H1 (cell line): ENCODE measurements around the gene JMJD1C.

Source experiments
- ATF2 ChIP-seq: IDR thresholded peaks from 2 replicates; pipeline ENCODE4 v1.6.1; 2012; ENCODE audit warnings: low read length, inconsistent platforms
- CBX5 ChIP-seq: fragments of 300-800, 300-1000 bp; sonication (generic); IDR thresholded peaks from 2 replicates; pipeline ENCODE4 v1.7.1; 2016; ENCODE audit warnings: antibody characterized with exemption, low read length, low read depth
- CHD2 ChIP-seq: IDR thresholded peaks from 2 replicates; pipeline ENCODE4 v1.6.1; 2012; ENCODE audit warnings: low read length, improper control_type of control experiment
- CTCF ChIP-seq, 3 experiments: IDR thresholded peaks; 1 replicate in 2 of 3; 2 replicates in 1 of 3; pipeline versions ENCODE4 v1.5.1 to v1.6.1; 2011; ENCODE audit warnings: low read length in 3 of 3, mild to moderate bottlenecking in 3 of 3, inconsistent platforms in 2 of 3, low read depth in 1 of 3, moderate library complexity in 1 of 3; ENCODE audit not compliant: insufficient read depth in 1 of 3; ENCODE audit errors: control extremely low read depth in 1 of 3
- EGR1 ChIP-seq: IDR thresholded peaks from 2 replicates; pipeline ENCODE4 v1.6.1; 2011; ENCODE audit warnings: low read depth, low read length, borderline replicate concordance
- GABPA ChIP-seq: IDR thresholded peaks from 2 replicates; pipeline ENCODE4 v1.6.1; 2011; ENCODE audit warnings: mild to moderate bottlenecking, low read length, moderate library complexity, borderline replicate concordance; ENCODE audit not compliant: insufficient read depth
- JUND ChIP-seq: IDR thresholded peaks from 2 replicates; pipeline ENCODE4 v1.6.1; 2011; ENCODE audit warnings: mild to moderate bottlenecking, improper control_type of control experiment, low read length
- NRF1 ChIP-seq: IDR thresholded peaks from 2 replicates; pipeline ENCODE4 v1.6.1; 2011; ENCODE audit warnings: mild to moderate bottlenecking, low read depth, low read length, improper control_type of control experiment
- POLR2A ChIP-seq, 2 experiments: IDR thresholded peaks; 1 replicate in 1 of 2; 2 replicates in 1 of 2; pipeline ENCODE4 v1.6.1; 2011; ENCODE audit warnings: low read depth in 2 of 2, low read length in 2 of 2, mild to moderate bottlenecking in 2 of 2; ENCODE audit errors: control extremely low read depth in 1 of 2
- POLR2AphosphoS5 ChIP-seq: IDR thresholded peaks from 2 replicates; pipeline ENCODE4 v1.6.1; 2011; ENCODE audit warnings: low read depth, low read length
- YY1 ChIP-seq: IDR thresholded peaks from 2 replicates; pipeline ENCODE4 v1.6.1; 2011; ENCODE audit warnings: low read depth, mild to moderate bottlenecking, low read length

DNA sequence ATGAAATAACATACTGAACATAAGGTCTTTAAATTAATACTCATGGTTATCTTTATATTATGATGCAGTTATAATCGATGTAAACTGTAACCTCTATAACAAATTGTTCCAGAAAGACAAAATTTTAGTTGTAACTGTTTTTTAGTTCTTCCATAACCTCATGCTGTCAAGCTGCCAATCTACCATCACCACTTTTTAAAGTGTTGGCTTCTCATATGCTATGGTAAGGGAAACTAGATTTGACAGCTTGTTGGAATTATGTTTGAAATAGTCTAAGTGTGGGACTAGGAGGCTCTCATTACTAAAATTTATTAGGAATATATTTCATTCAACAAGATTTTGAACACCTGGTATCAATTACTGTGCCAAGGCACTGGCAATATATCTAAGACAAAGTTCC lies 227.3 kb downstream of the JMJD1C start:
- no peak for TF ChIP-seq CTCF (IDR thresholded peaks at IDR 0.05; ENCODE audit: control extremely low read depth in 1 of 3, insufficient read depth in 1 of 3, low read depth in 1 of 3, low read length in 3 of 3)
- no peak for TF ChIP-seq CBX5
- TF ChIP-seq POLR2A (IDR thresholded peaks at IDR 0.05; ENCODE audit: control extremely low read depth in 1 of 2, low read depth in 2 of 2, low read length in 2 of 2): no peak
- TF ChIP-seq NRF1: no peak
- TF ChIP-seq POLR2AphosphoS5: no peak
- TF ChIP-seq YY1: no peak
- no peak for TF ChIP-seq GABPA
- TF ChIP-seq JUND: no peak
- TF ChIP-seq EGR1: no peak
- no peak for TF ChIP-seq ATF2
- TF ChIP-seq CHD2: no peak
